Measurements from ENCODE around the gene MRPL41. TPM values are rescaled to one million over a fixed set of nuclear protein-coding genes. Genes with fewer than 3 reads are reported as not detected.
"Not testable (repeated sequence)": the region's sequence is repeated elsewhere in the genome, so short reads cannot be mapped to it uniquely, and the experiment has no call there.

Gene MRPL41
- 10 to 100 TPM; 13.7 to 21.6 (median 19.9) TPM for polyA plus RNA-seq (ENCODE audit: low read depth in 6 of 6)

- peak; percentile 89 for DNase-seq
- peak within 1 kb of the TSS in 5 of 6 donors; percentile 22 to 88 (median 78) for H3K27ac Mint-ChIP-seq
- H3K9me3 Mint-ChIP-seq = no peaks in the 10 kb centered on the region
- no peaks in the 10 kb centered on the region for H3K27me3 Mint-ChIP-seq
- peaks cover 11 to 12% of the 10 kb centered on the region in 2 donors for H3K36me3 Mint-ChIP-seq
- H3K4me3 Mint-ChIP-seq = peak within 1 kb of the TSS; percentile 79 to 97 (median 88)
- H3K4me1 Mint-ChIP-seq = peaks cover 29 to 44% (median 42%) of the 10 kb centered on the region in 3 donors
- ATAC-seq (ENCODE audit: low read depth in 2 of 2) = peak; percentile 81 to 82
Measured at GRCh38 chr9:137551264-137552021, at the start of gene MRPL41. Gene MRPL41, plus strand, starts transcription at chr9:137551879. Its CDS starts 203 bp downstream, at chr9:137552082.

- peaks cover 0 to 9% of the 10 kb centered on the region in 2 donors for H3K36me3 Mint-ChIP-seq
- H3K4me1 Mint-ChIP-seq = peaks cover 5 to 24% (median 9%) of the 10 kb centered on the region in 3 donors
- H3K27ac Mint-ChIP-seq = peak overlapping the region in 5 of 6 donors; percentile 73 to 98 (median 93)
- no peaks in the 10 kb centered on the region for H3K27me3 Mint-ChIP-seq
- ATAC-seq (ENCODE audit: low read depth in 2 of 2) (no peak), DNase-seq (no peak)
- peak overlapping the region in 4 of 8 donors; percentile 18 to 77 (median 54) for H3K4me3 Mint-ChIP-seq
- H3K9me3 Mint-ChIP-seq = peaks cover 0 to 14% (median 1%) of the 10 kb centered on the region in 7 donors
Measured at GRCh38 chr9:137502008-137502911, 49.4 kb upstream of the MRPL41 start.

GRCh38 chr9:137504432-137504777 lies 47.3 kb upstream of the MRPL41 start:
- Mint-ChIP-seq H3K9me3 (peaks cover 0 to 14% (median 1%) of the 10 kb centered on the region in 7 donors), H3K4me3 (no peak overlapping the region), H3K4me1 (peaks cover 5 to 17% (median 9%) of the 10 kb centered on the region in 3 donors), H3K36me3 (peaks cover 8 to 9% of the 10 kb centered on the region in 2 donors), H3K27me3 (no peaks in the 10 kb centered on the region), H3K27ac (peak overlapping the region in 1 of 6 donors; percentile 73)
- ATAC-seq (ENCODE audit: low read depth in 2 of 2) (no peak), DNase-seq (no peak)

GRCh38 chr9:137505421-137506140 lies 46.1 kb upstream of the MRPL41 start:
- Mint-ChIP-seq H3K9me3 (peaks cover 0 to 14% (median 1%) of the 10 kb centered on the region in 7 donors), H3K4me1 (peaks cover 5 to 17% (median 9%) of the 10 kb centered on the region in 3 donors), H3K27me3 (no peaks in the 10 kb centered on the region), H3K4me3 (no peak overlapping the region), H3K27ac (no peak overlapping the region), H3K36me3 (peaks cover 9 to 11% of the 10 kb centered on the region in 2 donors)
- no peak for DNase-seq
- ATAC-seq (ENCODE audit: low read depth in 2 of 2) = no peak

- ATAC-seq (ENCODE audit: low read depth in 2 of 2) = no peak
- peaks cover 5 to 17% (median 9%) of the 10 kb centered on the region in 3 donors for H3K4me1 Mint-ChIP-seq
- H3K27ac Mint-ChIP-seq = no peak overlapping the region
- no peaks in the 10 kb centered on the region for H3K27me3 Mint-ChIP-seq
- no peak overlapping the region for H3K4me3 Mint-ChIP-seq
- H3K9me3 Mint-ChIP-seq = peaks cover 0 to 14% (median 1%) of the 10 kb centered on the region in 7 donors
- no peak for DNase-seq
- H3K36me3 Mint-ChIP-seq = peaks cover 9 to 11% of the 10 kb centered on the region in 2 donors
Measured at GRCh38 chr9:137506274-137506673, 45.4 kb upstream of the MRPL41 start.

GRCh38 chr9:137506702-137507171 lies 44.9 kb upstream of the MRPL41 start:
- Mint-ChIP-seq H3K36me3 (peaks cover 10 to 11% of the 10 kb centered on the region in 2 donors), H3K4me3 (no peak overlapping the region), H3K27me3 (no peaks in the 10 kb centered on the region), H3K9me3 (peaks cover 0 to 11% (median 1%) of the 10 kb centered on the region in 7 donors), H3K4me1 (peaks cover 5 to 17% (median 9%) of the 10 kb centered on the region in 3 donors), H3K27ac (no peak overlapping the region)
- ATAC-seq (ENCODE audit: low read depth in 2 of 2) (no peak), DNase-seq (no peak)

- ATAC-seq (ENCODE audit: low read depth in 2 of 2) = no peak
- H3K9me3 Mint-ChIP-seq = peaks cover 0 to 3% (median 0%) of the 10 kb centered on the region in 7 donors
- peak overlapping the region in 1 of 6 donors; percentile 77 for H3K27ac Mint-ChIP-seq
- H3K4me3 Mint-ChIP-seq = no peak overlapping the region
- no peaks in the 10 kb centered on the region for H3K27me3 Mint-ChIP-seq
- DNase-seq = no peak
- H3K36me3 Mint-ChIP-seq = peaks cover 11 to 12% of the 10 kb centered on the region in 2 donors
- peaks cover 2 to 8% (median 6%) of the 10 kb centered on the region in 3 donors for H3K4me1 Mint-ChIP-seq
Measured at GRCh38 chr9:137509198-137509597, 42.5 kb upstream of the MRPL41 start.

- H3K4me3 Mint-ChIP-seq; H3K27me3 Mint-ChIP-seq; H3K27ac Mint-ChIP-seq; H3K9me3 Mint-ChIP-seq; ATAC-seq (ENCODE audit: low read depth in 2 of 2); H3K4me1 Mint-ChIP-seq; DNase-seq: not testable (repeated sequence)
- peaks cover 11 to 12% of the 10 kb centered on the region in 2 donors for H3K36me3 Mint-ChIP-seq
Measured at GRCh38 chr9:137511126-137511525, 40.6 kb upstream of the MRPL41 start.

- Mint-ChIP-seq H3K27ac (peak overlapping the region in 2 of 6 donors; percentile 44 to 78), H3K4me1 (peaks cover 2 to 8% (median 6%) of the 10 kb centered on the region in 3 donors)
Measured at GRCh38 chr9:137511758-137512463, 39.8 kb upstream of the MRPL41 start.

GRCh38 chr9:137513136-137513535 lies 38.5 kb upstream of the MRPL41 start:
- not testable (repeated sequence) for DNase-seq; H3K27me3 Mint-ChIP-seq; H3K4me3 Mint-ChIP-seq; ATAC-seq (ENCODE audit: low read depth in 2 of 2); H3K4me1 Mint-ChIP-seq; H3K9me3 Mint-ChIP-seq
- Mint-ChIP-seq H3K36me3 (peaks cover 11 to 12% of the 10 kb centered on the region in 2 donors), H3K27ac (peak overlapping the region in 1 of 6 donors; percentile 50)

More at GRCh38 chr9:137511758-137512463, 39.8 kb upstream of the MRPL41 start:
- H3K27me3 Mint-ChIP-seq = no peaks in the 10 kb centered on the region
- ATAC-seq (ENCODE audit: low read depth in 2 of 2) = no peak
- H3K36me3 Mint-ChIP-seq = peaks cover 11 to 12% of the 10 kb centered on the region in 2 donors
- H3K9me3 Mint-ChIP-seq = peaks cover 0 to 3% (median 0%) of the 10 kb centered on the region in 7 donors
- no peak overlapping the region for H3K4me3 Mint-ChIP-seq
- no peak for DNase-seq

- DNase-seq; H3K27me3 Mint-ChIP-seq; ATAC-seq (ENCODE audit: low read depth in 2 of 2); H3K36me3 Mint-ChIP-seq; H3K4me3 Mint-ChIP-seq; H3K9me3 Mint-ChIP-seq; H3K4me1 Mint-ChIP-seq; H3K27ac Mint-ChIP-seq: not testable (repeated sequence)
Measured at GRCh38 chr9:137513801-137514570, 37.7 kb upstream of the MRPL41 start.

All from naive B cell (primary cell).